Loucy (cell line): ENCODE data around the gene NCOA6.

Source experiments
- H2AFZ ChIP-seq: fragments of 200-600 bp; sonication (generic); 2 replicates; pipeline ENCODE4 v1.6.0; 2016; ENCODE audit warnings: antibody characterized with exemption, mild to moderate bottlenecking, low read length, moderate library complexity
- H3F3A ChIP-seq: fragments of 200-600 bp; 2 replicates; pipeline ENCODE4 v1.6.0; 2016; ENCODE audit warnings: antibody characterized with exemption, low read depth, mild to moderate bottlenecking
- H3K27me3 ChIP-seq: fragments of 200-600 bp; sonication (generic); 2 replicates; pipeline ENCODE4 v1.6.1; 2014; ENCODE audit warnings: low read length, mild to moderate bottlenecking; ENCODE audit not compliant: insufficient read depth, poor library complexity, severe bottlenecking
- H3K36me3 ChIP-seq: fragments of 200-600 bp; sonication (generic); 2 replicates; pipeline ENCODE4 v1.6.1; 2016; ENCODE audit warnings: low read length; ENCODE audit not compliant: insufficient read depth
- H3K4me1 ChIP-seq: fragments of 200-600 bp; sonication (generic); 2 replicates; pipeline ENCODE4 v1.5.1; 2014; ENCODE audit warnings: low read length, mild to moderate bottlenecking; ENCODE audit not compliant: insufficient read depth, poor library complexity, severe bottlenecking
- H3K4me2 ChIP-seq: fragments of 200-600 bp; sonication (generic); 2 replicates; pipeline ENCODE4 v1.6.0; 2014; ENCODE audit warnings: antibody characterized with exemption, low read length, low read depth, mild to moderate bottlenecking; ENCODE audit not compliant: poor library complexity, severe bottlenecking
- H3K4me3 ChIP-seq: fragments of 200-600 bp; sonication (generic); 2 replicates; pipeline ENCODE4 v1.5.1; 2014; ENCODE audit warnings: low read length, mild to moderate bottlenecking, mixed read lengths; ENCODE audit not compliant: poor library complexity, severe bottlenecking
- H3K79me2 ChIP-seq: fragments of 200-600 bp; sonication (generic); 2 replicates; pipeline ENCODE4 v1.6.1; 2014; ENCODE audit warnings: low read length; ENCODE audit not compliant: insufficient read depth
- H3K9ac ChIP-seq: fragments of 200-600 bp; sonication (generic); 2 replicates; pipeline ENCODE4 v1.6.0; 2014; ENCODE audit warnings: mild to moderate bottlenecking, low read depth, low read length, moderate library complexity; ENCODE audit not compliant: poor library complexity, severe bottlenecking
- H3K9me2 ChIP-seq: fragments of 200-600 bp; sonication (generic); replicated peaks from 2 replicates; pipeline ENCODE4 v1.6.1; 2016; ENCODE audit warnings: low read depth, low read length, mixed read lengths
- H3K9me3 ChIP-seq: fragments of 200-600 bp; sonication (generic); 2 replicates; pipeline ENCODE4 v1.6.1; 2014; ENCODE audit warnings: mild to moderate bottlenecking, antibody characterized with exemption, low read length, low read depth; ENCODE audit not compliant: insufficient read depth
- H4K20me1 ChIP-seq: fragments of 200-600 bp; sonication (generic); 2 replicates; pipeline ENCODE4 v1.6.0; 2014; ENCODE audit warnings: antibody characterized with exemption, low read length, mild to moderate bottlenecking; ENCODE audit not compliant: insufficient read depth, poor library complexity, severe bottlenecking
- EZH2phosphoT487 ChIP-seq: fragments of 200-600 bp; IDR thresholded peaks from 2 replicates; pipeline ENCODE4 v1.6.1; 2018; ENCODE audit warnings: antibody characterized with exemption, mild to moderate bottlenecking, moderate library complexity, borderline replicate concordance
- TF ChIP-seq, protein P1 (sequence below): fragments of 200-600 bp; sonication (generic); conservative IDR thresholded peaks from 2 replicates; pipeline ENCODE4 v1.5.1; 2014; ENCODE audit warnings: mild to moderate bottlenecking, antibody characterized with exemption, low read length

NCOA6 gene

DNA sequence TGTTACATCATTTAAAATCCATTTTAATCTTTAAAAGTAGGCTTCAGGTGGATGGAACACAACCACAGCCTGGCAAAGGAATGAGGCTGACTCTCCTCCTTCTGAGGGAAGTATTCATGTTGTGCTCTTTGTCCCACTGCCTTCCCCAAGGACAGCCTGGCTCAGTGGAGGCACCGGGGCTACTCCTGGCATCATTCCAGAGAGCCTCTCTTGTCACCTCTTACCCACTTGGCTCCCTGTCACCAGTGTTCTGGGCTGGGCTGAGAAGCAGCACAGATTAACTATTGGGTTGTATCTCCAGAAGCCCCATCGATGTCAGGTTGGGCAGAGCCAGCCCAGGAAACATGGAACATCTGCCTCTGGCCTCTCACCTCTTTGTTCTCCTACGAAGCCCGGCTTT lies 132.0 kb downstream of the NCOA6 start:
- H3K9ac ChIP-seq: no peak overlapping the region
- no peaks in the 10 kb centered on the region for H3K79me2 ChIP-seq
- H3K4me1 ChIP-seq: no peaks in the 10 kb centered on the region
- H3K9me3 ChIP-seq: no peaks in the 10 kb centered on the region
- no peaks in the 10 kb centered on the region for H3F3A ChIP-seq
- no peaks in the 10 kb centered on the region for H4K20me1 ChIP-seq
- TF ChIP-seq EZH2phosphoT487: no peak
- TF ChIP-seq, protein P1, sequence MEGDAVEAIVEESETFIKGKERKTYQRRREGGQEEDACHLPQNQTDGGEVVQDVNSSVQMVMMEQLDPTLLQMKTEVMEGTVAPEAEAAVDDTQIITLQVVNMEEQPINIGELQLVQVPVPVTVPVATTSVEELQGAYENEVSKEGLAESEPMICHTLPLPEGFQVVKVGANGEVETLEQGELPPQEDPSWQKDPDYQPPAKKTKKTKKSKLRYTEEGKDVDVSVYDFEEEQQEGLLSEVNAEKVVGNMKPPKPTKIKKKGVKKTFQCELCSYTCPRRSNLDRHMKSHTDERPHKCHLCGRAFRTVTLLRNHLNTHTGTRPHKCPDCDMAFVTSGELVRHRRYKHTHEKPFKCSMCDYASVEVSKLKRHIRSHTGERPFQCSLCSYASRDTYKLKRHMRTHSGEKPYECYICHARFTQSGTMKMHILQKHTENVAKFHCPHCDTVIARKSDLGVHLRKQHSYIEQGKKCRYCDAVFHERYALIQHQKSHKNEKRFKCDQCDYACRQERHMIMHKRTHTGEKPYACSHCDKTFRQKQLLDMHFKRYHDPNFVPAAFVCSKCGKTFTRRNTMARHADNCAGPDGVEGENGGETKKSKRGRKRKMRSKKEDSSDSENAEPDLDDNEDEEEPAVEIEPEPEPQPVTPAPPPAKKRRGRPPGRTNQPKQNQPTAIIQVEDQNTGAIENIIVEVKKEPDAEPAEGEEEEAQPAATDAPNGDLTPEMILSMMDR: no peak
- no peak overlapping the region for H2AFZ ChIP-seq
- H3K9me2 ChIP-seq: no peaks in the 10 kb centered on the region
- no peaks in the 10 kb centered on the region for H3K27me3 ChIP-seq
- H3K36me3 ChIP-seq: no peaks in the 10 kb centered on the region
- H3K4me2 ChIP-seq: no peak overlapping the region
- no peak overlapping the region for H3K4me3 ChIP-seq

DNA sequence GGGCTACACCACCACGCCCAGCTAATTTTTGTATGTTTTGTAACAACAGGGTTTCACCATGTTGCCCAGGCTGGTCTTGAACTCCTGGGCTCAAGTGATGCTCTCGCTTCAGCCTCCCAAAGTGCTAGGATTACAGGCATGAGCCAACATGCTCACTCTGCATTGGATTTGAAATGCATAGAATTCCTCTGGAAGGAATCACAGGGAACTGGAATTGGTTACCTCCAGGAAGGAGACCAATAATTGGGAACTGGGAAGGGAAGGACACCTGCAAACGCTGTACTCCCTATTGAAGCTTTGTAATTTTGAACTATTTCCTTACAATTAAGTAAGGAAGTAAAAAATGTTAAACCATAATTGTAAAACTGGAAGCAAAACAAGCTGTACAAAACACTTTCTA lies 133.6 kb downstream of the NCOA6 start:
- Histone ChIP-seq H3K9me3 (no peaks in the 10 kb centered on the region), H2AFZ (no peak overlapping the region; the same call in 1 of the 2 replicates), H4K20me1 (no peaks in the 10 kb centered on the region), H3K36me3 (no peaks in the 10 kb centered on the region), H3F3A (no peaks in the 10 kb centered on the region), H3K27me3 (no peaks in the 10 kb centered on the region), H3K9me2 (no peaks in the 10 kb centered on the region), H3K9ac (no peak overlapping the region), H3K79me2 (no peaks in the 10 kb centered on the region), H3K4me2 (no peak overlapping the region), H3K4me1 (no peaks in the 10 kb centered on the region), H3K4me3 (no peak overlapping the region)
- no peak for TF ChIP-seq EZH2phosphoT487
- TF ChIP-seq, protein P1: no peak

DNA sequence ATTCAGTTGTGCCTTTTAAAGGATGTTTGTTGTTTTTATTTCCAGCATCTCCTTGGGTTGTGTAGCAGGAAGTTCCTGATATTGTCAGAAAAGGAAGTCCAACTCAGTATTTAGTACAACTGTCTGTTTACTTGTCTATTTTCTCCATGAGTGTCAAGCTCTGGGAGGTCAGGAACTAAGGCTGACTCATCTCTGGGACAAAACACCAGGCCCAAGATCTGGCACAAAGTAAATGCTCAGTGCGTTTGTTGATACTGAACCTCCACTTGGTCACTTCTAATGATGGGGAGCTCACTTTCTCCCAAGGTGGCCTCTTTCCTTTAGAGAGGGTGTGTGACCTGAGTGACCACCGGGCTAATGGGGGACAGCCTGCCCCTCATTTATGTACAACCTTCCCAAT lies 136.0 kb downstream of the NCOA6 start:
- Histone ChIP-seq H3K79me2 (no peaks in the 10 kb centered on the region), H3K4me1 (no peaks in the 10 kb centered on the region), H3F3A (no peaks in the 10 kb centered on the region), H3K4me2 (no peak overlapping the region), H3K9ac (no peak overlapping the region), H3K27me3 (no peaks in the 10 kb centered on the region), H3K9me2 (no peaks in the 10 kb centered on the region), H3K4me3 (no peak overlapping the region), H3K36me3 (no peaks in the 10 kb centered on the region), H2AFZ (peak overlapping the region; percentile 14; the same call in 1 of the 2 replicates), H3K9me3 (no peaks in the 10 kb centered on the region), H4K20me1 (no peaks in the 10 kb centered on the region)
- TF ChIP-seq, protein P1: no peak
- no peak for TF ChIP-seq EZH2phosphoT487
